BLaER1 (cell line): ENCODE data around the gene SOCS4.
A peak's percentile ranks its signal among the peaks of the same experiment; 100 is the strongest.
"Not testable (repeated sequence)": the region's sequence is repeated elsewhere in the genome, so short reads cannot be mapped to it uniquely, and the experiment has no call there.

Source experiments
- H3K27ac ChIP-seq: shearing (Covaris generic); formaldehyde crosslinking; 2 replicates; pipeline ENCODE4 v1.8.1; 2022
- H3K27me3 ChIP-seq: shearing (Covaris generic); formaldehyde crosslinking; 2 replicates; pipeline ENCODE4 v1.8.1; 2022
- H3K36me3 ChIP-seq: shearing (Covaris generic); formaldehyde crosslinking; 2 replicates; pipeline ENCODE4 v1.8.1; 2022
- H3K4me1 ChIP-seq: shearing (Covaris generic); formaldehyde crosslinking; 2 replicates; pipeline ENCODE4 v1.8.1; 2022
- H3K4me2 ChIP-seq: shearing (Covaris generic); formaldehyde crosslinking; 2 replicates; pipeline ENCODE4 v1.8.1; 2022
- H3K4me3 ChIP-seq: shearing (Covaris generic); formaldehyde crosslinking; 2 replicates; pipeline ENCODE4 v1.8.1; 2022
- H3K9ac ChIP-seq: shearing (Covaris generic); formaldehyde crosslinking; 2 replicates; pipeline ENCODE4 v1.8.1; 2022
- H3K9me3 ChIP-seq: shearing (Covaris generic); formaldehyde crosslinking; 2 replicates; pipeline ENCODE4 v1.8.1; 2022
- H4K20me1 ChIP-seq: shearing (Covaris generic); formaldehyde crosslinking; 2 replicates; pipeline ENCODE4 v1.8.1; 2022
- Cebpa-rat ChIP-seq: shearing (Covaris generic); IDR thresholded peaks from 2 replicates; pipeline ENCODE4 v1.8.1; 2022

The SOCS4 gene

GRCh38 chr14:55051423-55052268 is 24.6 kb downstream of the SOCS4 start, which contains the start of gene MAPK1IP1L:
MAPK1IP1L (plus strand) TSS chr14:55051647; CDS start chr14:55061684, 10,037 bp downstream.
- peak within 1 kb of the TSS; percentile 86 for H3K4me2 ChIP-seq
- no peak for TF ChIP-seq Cebpa-rat
- peaks cover 23% of the 10 kb centered on the region for H3K4me1 ChIP-seq
- H3K27me3 ChIP-seq = no peaks in the 10 kb centered on the region
- peaks cover 49% of the 10 kb centered on the region for H4K20me1 ChIP-seq
- peak within 1 kb of the TSS; percentile 99 for H3K9ac ChIP-seq
- H3K36me3 ChIP-seq = peaks cover 32% of the 10 kb centered on the region
- H3K27ac ChIP-seq = peak within 1 kb of the TSS; percentile 99
- H3K4me3 ChIP-seq = peak within 1 kb of the TSS; percentile 96
- no peaks in the 10 kb centered on the region for H3K9me3 ChIP-seq

- Histone ChIP-seq H3K4me1 (peaks cover 23% of the 10 kb centered on the region), H3K4me2 (peak overlapping the region; percentile 86), H4K20me1 (peaks cover 56% of the 10 kb centered on the region), H3K9me3 (no peaks in the 10 kb centered on the region), H3K27ac (peak overlapping the region; percentile 99), H3K4me3 (peak overlapping the region; percentile 96), H3K36me3 (peaks cover 39% of the 10 kb centered on the region), H3K9ac (peak overlapping the region; percentile 99), H3K27me3 (no peaks in the 10 kb centered on the region)
- no peak for TF ChIP-seq Cebpa-rat
Measured at GRCh38 chr14:55052269-55052930, 25.4 kb downstream of the SOCS4 start.

GRCh38 chr14:55053018-55053417 is 26.0 kb downstream of the SOCS4 start:
- Histone ChIP-seq H3K36me3 (peaks cover 45% of the 10 kb centered on the region), H3K4me3 (peak overlapping the region; percentile 96), H3K27ac (no peak overlapping the region), H4K20me1 (peaks cover 63% of the 10 kb centered on the region), H3K9ac (peak overlapping the region; percentile 99), H3K4me2 (peak overlapping the region; percentile 86), H3K9me3 (no peaks in the 10 kb centered on the region), H3K27me3 (no peaks in the 10 kb centered on the region), H3K4me1 (peaks cover 23% of the 10 kb centered on the region)
- no peak for TF ChIP-seq Cebpa-rat

GRCh38 chr14:55053500-55053899 is 26.5 kb downstream of the SOCS4 start:
- Histone ChIP-seq H4K20me1 (peaks cover 67% of the 10 kb centered on the region), H3K4me2 (peak overlapping the region; percentile 86), H3K36me3 (peaks cover 50% of the 10 kb centered on the region), H3K4me3 (peak overlapping the region; percentile 9; the same call in 1 of the 2 replicates), H3K4me1 (peaks cover 23% of the 10 kb centered on the region), H3K9me3 (no peaks in the 10 kb centered on the region), H3K27me3 (no peaks in the 10 kb centered on the region), H3K9ac (no peak overlapping the region), H3K27ac (no peak overlapping the region)
- no peak for TF ChIP-seq Cebpa-rat

GRCh38 chr14:55054098-55054497 is 27.1 kb downstream of the SOCS4 start:
- Histone ChIP-seq H3K4me2 (no peak overlapping the region; the same call in 1 of the 2 replicates), H3K36me3 (peaks cover 55% of the 10 kb centered on the region), H3K4me3 (no peak overlapping the region), H3K4me1 (peaks cover 23% of the 10 kb centered on the region), H4K20me1 (peaks cover 73% of the 10 kb centered on the region), H3K9ac (no peak overlapping the region), H3K27ac (no peak overlapping the region), H3K27me3 (no peaks in the 10 kb centered on the region), H3K9me3 (no peaks in the 10 kb centered on the region)
- TF ChIP-seq Cebpa-rat = no peak

GRCh38 chr14:55057919-55058318 is 30.9 kb downstream of the SOCS4 start:
- Histone ChIP-seq H3K9me3 (no peaks in the 10 kb centered on the region), H3K27ac (no peak overlapping the region), H3K27me3 (no peaks in the 10 kb centered on the region), H3K4me1 (peaks cover 10% of the 10 kb centered on the region), H3K4me2 (no peak overlapping the region), H3K4me3 (no peak overlapping the region), H3K9ac (no peak overlapping the region), H4K20me1 (peaks cover 100% of the 10 kb centered on the region), H3K36me3 (peaks cover 88% of the 10 kb centered on the region)
- no peak for TF ChIP-seq Cebpa-rat

GRCh38 chr14:55059333-55059732 is 32.3 kb downstream of the SOCS4 start:
- Histone ChIP-seq H3K9me3 (no peaks in the 10 kb centered on the region), H3K9ac (no peak overlapping the region), H3K4me2 (no peak overlapping the region), H3K27me3 (no peaks in the 10 kb centered on the region), H4K20me1 (peaks cover 100% of the 10 kb centered on the region), H3K36me3 (peaks cover 92% of the 10 kb centered on the region), H3K4me3 (no peak overlapping the region), H3K4me1 (no peaks in the 10 kb centered on the region), H3K27ac (no peak overlapping the region)
- no peak for TF ChIP-seq Cebpa-rat

GRCh38 chr14:55062517-55063351 is 35.7 kb downstream of the SOCS4 start:
- Histone ChIP-seq H3K36me3 (peaks cover 93% of the 10 kb centered on the region), H3K4me3 (no peak overlapping the region), H3K27me3 (no peaks in the 10 kb centered on the region), H3K4me1 (no peaks in the 10 kb centered on the region), H3K4me2 (no peak overlapping the region), H4K20me1 (peaks cover 88% of the 10 kb centered on the region), H3K9me3 (no peaks in the 10 kb centered on the region), H3K9ac (no peak overlapping the region), H3K27ac (no peak overlapping the region)
- TF ChIP-seq Cebpa-rat = no peak

- H3K4me1 ChIP-seq, H3K9me3 ChIP-seq, H3K4me2 ChIP-seq, H3K27ac ChIP-seq, H3K27me3 ChIP-seq, H3K9ac ChIP-seq, H3K4me3 ChIP-seq: not testable (repeated sequence)
- Histone ChIP-seq H3K36me3 (peaks cover 84% of the 10 kb centered on the region), H4K20me1 (peaks cover 73% of the 10 kb centered on the region)
Measured at GRCh38 chr14:55064896-55065295, 37.9 kb downstream of the SOCS4 start.
